Activated T-cell treated with anti-CD3 and anti-CD28 coated beads, Interleukin-2, amount 50 U/mL, for 72 hours (primary cell): ENCODE results near the gene PPP4R1. TPM values are rescaled to one million over a fixed set of nuclear protein-coding genes. Genes with fewer than 3 reads are reported as not detected.

Experiments
- ATAC-seq, 2 donors: fragments of 150-1000 bp; cut with Tn5 transposase; replicated peaks in 1 of 2; 2 replicates each; pipeline ENCODE4 v1.10.0; 2021; ENCODE audit warnings: moderate library complexity in 2 of 2, mild to moderate bottlenecking in 1 of 2
- DNase-seq, 2 donors: peaks; one replicate each; pipeline ENCODE4 v3.0.0; 2021 to 2022; ENCODE audit warnings: mixed read lengths in 1 of 2
- H3K27ac Mint-ChIP-seq: one replicate; pipeline ENCODE4 v1.8.0; 2022; ENCODE audit warnings: mild to moderate bottlenecking, moderate library complexity, mixed read lengths
- H3K27me3 Mint-ChIP-seq: one replicate; pipeline ENCODE4 v1.8.0; 2022; ENCODE audit warnings: low read depth, mixed read lengths
- H3K36me3 Mint-ChIP-seq, 2 donors: one replicate each; pipeline ENCODE4 v1.8.0; 2022; ENCODE audit warnings: mixed read lengths in 2 of 2, mild to moderate bottlenecking in 1 of 2; ENCODE audit not compliant: insufficient read depth in 2 of 2
- H3K4me1 Mint-ChIP-seq: one replicate; pipeline ENCODE4 v1.8.0; 2022; ENCODE audit warnings: low read depth, mixed read lengths
- H3K4me3 Mint-ChIP-seq, 2 donors: one replicate each; pipeline ENCODE4 v1.8.0; 2022; ENCODE audit warnings: mild to moderate bottlenecking in 2 of 2, mixed read lengths in 2 of 2, moderate library complexity in 2 of 2
- H3K9me3 Mint-ChIP-seq, 2 donors: one replicate each; pipeline ENCODE4 v1.8.0; 2022; ENCODE audit warnings: mixed read lengths in 2 of 2
- total RNA-seq, 2 donors: library from RNA; stranded (reverse); gene quantifications; one replicate each; pipeline ENCODE4 v1.2.3, GENCODE V29; 2022

PPP4R1 gene
- total RNA-seq, 2 donors from 2014 or later, result 17.5 to 23.7 TPM

- Mint-ChIP-seq H3K27me3 (no peaks in the 10 kb centered on the region), H3K27ac (no peak overlapping the region), H3K36me3 (peaks cover 13 to 26% of the 10 kb centered on the region in 2 donors), H3K9me3 (peaks cover 9 to 11% of the 10 kb centered on the region in 2 donors), H3K4me3 (no peak overlapping the region), H3K4me1 (peaks cover 23% of the 10 kb centered on the region)
- DNase-seq, result no peak
- no peak for ATAC-seq
These were observed 15.0 kb downstream of the PPP4R1 start for GRCh38 chr18:9599328-9599727.

DNA sequence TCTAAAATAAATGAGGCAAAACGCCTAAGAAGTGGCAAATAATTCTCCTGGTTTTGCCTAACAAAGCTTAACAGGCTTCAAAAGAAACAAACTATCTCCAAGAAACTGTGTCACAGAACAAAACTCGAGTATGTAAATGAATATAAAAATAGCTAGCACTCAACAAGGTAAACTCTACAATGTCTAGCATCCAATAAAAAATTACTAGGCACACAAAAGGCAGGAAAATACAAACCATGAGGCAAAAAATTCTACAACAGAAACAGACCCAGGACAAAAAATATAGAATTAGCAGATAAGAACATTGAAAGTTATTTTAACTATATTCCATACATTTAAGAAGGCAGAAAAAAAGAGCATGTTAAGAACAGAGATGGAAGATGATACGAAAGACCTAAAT lies 16.8 kb downstream of the PPP4R1 start:
- ATAC-seq (no peak), DNase-seq (no peak)
- Mint-ChIP-seq H3K36me3 (peaks cover 13 to 26% of the 10 kb centered on the region in 2 donors), H3K27ac (no peak overlapping the region), H3K4me3 (no peak overlapping the region), H3K9me3 (peaks cover 9 to 11% of the 10 kb centered on the region in 2 donors), H3K4me1 (peaks cover 23% of the 10 kb centered on the region), H3K27me3 (no peaks in the 10 kb centered on the region)

DNA sequence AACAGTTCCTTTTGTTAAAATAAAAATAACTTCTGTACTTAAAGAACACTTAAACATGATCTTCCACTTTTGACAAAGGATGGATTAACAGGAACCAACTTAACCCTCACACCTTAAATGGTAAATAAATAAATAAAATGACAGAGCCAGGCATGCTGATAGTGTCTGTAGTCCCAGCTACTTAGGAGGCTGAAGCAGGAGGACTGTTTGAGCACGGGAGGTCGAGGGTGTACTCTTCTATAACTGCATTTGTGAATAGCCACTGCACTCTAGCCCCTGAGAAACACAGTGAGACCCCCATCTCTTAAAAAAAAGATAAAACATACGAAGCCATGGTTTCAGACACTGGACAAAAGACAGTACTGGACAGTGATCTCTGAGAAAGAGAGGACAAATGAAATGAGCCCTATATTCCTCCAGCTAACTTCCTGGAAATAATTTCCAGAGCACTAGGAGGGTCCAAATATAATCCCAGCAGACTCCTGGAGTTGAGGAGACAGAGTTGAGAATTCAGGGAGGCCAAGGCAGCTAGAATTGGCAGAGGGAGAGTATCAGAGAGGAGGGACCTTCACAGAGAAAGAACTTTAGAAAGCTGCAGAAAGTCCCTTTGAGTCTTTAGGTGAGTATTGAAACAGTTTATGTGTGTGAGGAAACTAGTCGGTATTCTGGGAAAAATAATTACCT lies 17.4 kb downstream of the PPP4R1 start:
- Mint-ChIP-seq H3K4me3 (peak overlapping the region in 1 of 2 donors; percentile 36), H3K36me3 (peaks cover 13 to 28% of the 10 kb centered on the region in 2 donors), H3K27me3 (no peaks in the 10 kb centered on the region), H3K27ac (peak overlapping the region; percentile 60), H3K9me3 (peaks cover 9 to 11% of the 10 kb centered on the region in 2 donors), H3K4me1 (peaks cover 23% of the 10 kb centered on the region)
- no peak for DNase-seq
- no peak for ATAC-seq

DNA sequence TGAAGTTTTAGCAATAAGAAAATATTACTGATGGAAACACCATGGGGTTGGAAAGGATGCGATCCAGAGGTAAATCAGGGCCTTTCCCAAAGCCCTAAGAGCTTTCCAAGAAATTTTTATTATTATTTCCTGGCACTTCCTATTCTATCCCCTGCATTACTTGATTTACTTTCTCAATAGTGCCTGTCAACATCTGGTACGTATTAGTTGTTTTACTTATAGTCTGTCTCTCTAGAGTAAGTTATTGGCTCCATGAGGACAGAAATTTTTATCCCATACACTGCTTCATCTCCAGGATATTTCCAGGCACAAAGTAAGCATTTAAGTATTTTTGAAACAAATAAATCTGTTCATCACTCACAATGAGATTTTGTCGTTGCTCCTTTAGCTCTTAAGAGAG lies 18.1 kb downstream of the PPP4R1 start:
- peak overlapping the region in 1 of 2 donors; percentile 36 for H3K4me3 Mint-ChIP-seq
- peak overlapping the region; percentile 60 for H3K27ac Mint-ChIP-seq
- peaks cover 9 to 11% of the 10 kb centered on the region in 2 donors for H3K9me3 Mint-ChIP-seq
- H3K36me3 Mint-ChIP-seq, result peaks cover 13 to 26% of the 10 kb centered on the region in 2 donors
- H3K27me3 Mint-ChIP-seq, result no peaks in the 10 kb centered on the region
- no peak for ATAC-seq
- DNase-seq, result no peak
- peaks cover 23% of the 10 kb centered on the region for H3K4me1 Mint-ChIP-seq

- H3K4me1 Mint-ChIP-seq, result peaks cover 23% of the 10 kb centered on the region
- ATAC-seq (no peak), DNase-seq (no peak)
- H3K4me3 Mint-ChIP-seq, result peak overlapping the region in 1 of 2 donors; percentile 23
- H3K36me3 Mint-ChIP-seq, result peaks cover 13 to 18% of the 10 kb centered on the region in 2 donors
- peaks cover 9 to 11% of the 10 kb centered on the region in 2 donors for H3K9me3 Mint-ChIP-seq
- H3K27ac Mint-ChIP-seq, result peak overlapping the region; percentile 45
- H3K27me3 Mint-ChIP-seq, result no peaks in the 10 kb centered on the region
These were observed 19.3 kb downstream of the PPP4R1 start for GRCh38 chr18:9594823-9595596.

- ATAC-seq (no peak), DNase-seq (no peak)
- H3K4me3 Mint-ChIP-seq, result no peak overlapping the region
- peaks cover 1 to 8% of the 10 kb centered on the region in 2 donors for H3K36me3 Mint-ChIP-seq
- H3K9me3 Mint-ChIP-seq, result no peaks in the 10 kb centered on the region
- no peak overlapping the region for H3K27ac Mint-ChIP-seq
- no peaks in the 10 kb centered on the region for H3K27me3 Mint-ChIP-seq
- H3K4me1 Mint-ChIP-seq, result no peaks in the 10 kb centered on the region
These were observed 26.4 kb downstream of the PPP4R1 start for GRCh38 chr18:9587924-9588323.

DNA sequence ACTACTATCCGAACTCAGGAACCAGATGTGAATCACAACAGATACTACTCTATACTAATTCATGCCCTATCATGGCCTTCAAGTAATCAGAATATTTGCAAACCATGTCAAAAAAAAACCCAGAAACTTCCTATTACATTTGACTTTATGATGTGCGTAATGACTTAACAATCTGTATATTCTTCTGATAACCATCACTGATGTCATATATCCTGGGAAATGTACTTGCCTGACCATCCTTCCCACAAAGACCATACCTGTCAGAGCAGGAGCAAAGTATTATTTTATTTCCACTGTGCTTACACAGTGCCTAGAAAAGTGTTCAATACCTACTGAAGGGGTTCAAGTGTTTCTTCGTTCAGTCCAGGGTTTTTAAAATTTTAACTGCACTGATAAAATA lies 27.5 kb downstream of the PPP4R1 start:
- H3K27me3 Mint-ChIP-seq, result no peaks in the 10 kb centered on the region
- no peaks in the 10 kb centered on the region for H3K4me1 Mint-ChIP-seq
- no peak overlapping the region for H3K27ac Mint-ChIP-seq

DNA sequence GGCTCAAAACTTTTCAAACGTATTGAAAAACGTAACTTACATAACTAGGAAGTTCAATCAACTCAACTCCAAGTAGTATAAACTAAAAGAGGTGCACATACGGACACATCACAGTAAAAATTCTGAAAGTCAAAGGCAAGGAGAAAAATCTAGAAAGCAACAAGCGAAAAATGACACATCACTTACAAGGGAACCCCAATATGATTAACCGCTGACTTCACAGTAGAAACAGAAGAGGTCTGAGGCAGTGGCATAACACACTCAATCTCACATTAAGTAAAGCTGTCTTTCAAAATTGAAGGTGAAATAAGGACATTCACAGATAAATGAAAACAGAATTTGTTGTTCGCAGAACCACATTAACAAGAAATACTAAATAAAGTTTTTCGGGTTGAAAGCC lies 32.7 kb downstream of the PPP4R1 start:
- H3K4me3 Mint-ChIP-seq, result no peak overlapping the region
- peaks cover 0 to 2% of the 10 kb centered on the region in 2 donors for H3K9me3 Mint-ChIP-seq
- no peak overlapping the region for H3K27ac Mint-ChIP-seq
- DNase-seq (no peak), ATAC-seq (no peak)
- H3K4me1 Mint-ChIP-seq, result no peaks in the 10 kb centered on the region
- H3K27me3 Mint-ChIP-seq, result no peaks in the 10 kb centered on the region
- peaks cover 11 to 21% of the 10 kb centered on the region in 2 donors for H3K36me3 Mint-ChIP-seq

More for the DNA sequence above, 27.5 kb downstream of the PPP4R1 start:
- Mint-ChIP-seq H3K36me3 (peaks cover 5 to 11% of the 10 kb centered on the region in 2 donors), H3K4me3 (no peak overlapping the region), H3K9me3 (no peaks in the 10 kb centered on the region)
- DNase-seq (no peak), ATAC-seq (no peak)

DNA sequence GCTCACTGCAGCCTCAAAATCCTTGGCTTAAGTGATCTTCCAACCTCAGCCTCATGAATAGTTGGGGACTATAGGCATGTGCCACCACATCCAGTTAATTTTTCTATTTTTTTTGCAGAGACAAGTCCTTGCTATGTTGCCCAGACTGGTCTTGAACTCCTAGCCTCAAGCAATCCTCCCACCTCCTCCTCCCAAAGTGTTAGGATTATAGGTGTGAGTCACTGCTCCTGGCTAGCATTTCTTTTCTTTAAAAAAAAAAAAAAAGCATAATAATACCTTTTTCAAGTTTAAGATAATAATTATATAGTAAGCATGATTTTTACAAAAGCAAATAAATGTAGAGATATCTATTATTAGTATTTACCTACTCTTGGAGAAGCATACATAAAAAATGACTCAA lies 36.1 kb downstream of the PPP4R1 start:
- H3K9me3 Mint-ChIP-seq, result peaks cover 0 to 2% of the 10 kb centered on the region in 2 donors
- H3K27ac Mint-ChIP-seq, result no peak overlapping the region
- H3K4me1 Mint-ChIP-seq, result no peaks in the 10 kb centered on the region
- peaks cover 11 to 17% of the 10 kb centered on the region in 2 donors for H3K36me3 Mint-ChIP-seq
- H3K27me3 Mint-ChIP-seq, result no peaks in the 10 kb centered on the region
- H3K4me3 Mint-ChIP-seq, result no peak overlapping the region
- no peak for ATAC-seq
- no peak for DNase-seq

- H3K27me3 Mint-ChIP-seq, result no peaks in the 10 kb centered on the region
- ATAC-seq (no peak), DNase-seq (no peak)
- H3K27ac Mint-ChIP-seq, result no peak overlapping the region
- H3K36me3 Mint-ChIP-seq, result peaks cover 11 to 12% of the 10 kb centered on the region in 2 donors
- H3K4me1 Mint-ChIP-seq, result no peaks in the 10 kb centered on the region
- H3K9me3 Mint-ChIP-seq, result peaks cover 0 to 2% of the 10 kb centered on the region in 2 donors
- no peak overlapping the region for H3K4me3 Mint-ChIP-seq
These were observed 37.0 kb downstream of the PPP4R1 start for GRCh38 chr18:9577361-9577760.

DNA sequence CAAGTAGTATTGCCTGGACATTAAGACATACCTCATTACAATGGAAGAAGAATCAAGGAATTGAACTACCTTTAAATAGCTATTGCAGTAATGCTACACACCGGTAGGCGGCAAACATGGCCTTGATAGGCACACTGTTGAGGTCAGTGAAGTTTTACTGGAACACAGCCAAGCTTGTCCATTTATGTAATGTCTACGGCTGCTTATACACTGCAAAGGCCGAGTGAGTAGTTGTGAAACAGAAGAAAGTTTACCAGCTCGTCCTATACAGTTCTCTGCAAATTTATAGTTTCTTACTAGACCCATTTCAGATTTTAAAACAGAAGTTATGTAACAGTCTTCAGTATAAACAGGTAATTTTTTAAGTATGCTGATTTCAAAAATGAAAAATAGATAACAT lies 38.8 kb downstream of the PPP4R1 start:
- H3K36me3 Mint-ChIP-seq, result peaks cover 1 to 2% of the 10 kb centered on the region in 2 donors
- H3K4me3 Mint-ChIP-seq, result no peak overlapping the region
- H3K27me3 Mint-ChIP-seq, result no peaks in the 10 kb centered on the region
- H3K4me1 Mint-ChIP-seq, result no peaks in the 10 kb centered on the region
- H3K9me3 Mint-ChIP-seq, result no peaks in the 10 kb centered on the region
- no peak overlapping the region for H3K27ac Mint-ChIP-seq
- DNase-seq (peak; percentile 11), ATAC-seq (peak; percentile 36 to 43)

- Mint-ChIP-seq H3K4me3 (no peak overlapping the region), H3K27me3 (no peaks in the 10 kb centered on the region), H3K4me1 (no peaks in the 10 kb centered on the region), H3K36me3 (peaks cover 1 to 2% of the 10 kb centered on the region in 2 donors), H3K27ac (no peak overlapping the region), H3K9me3 (no peaks in the 10 kb centered on the region)
- no peak for DNase-seq
- no peak for ATAC-seq
These were observed 39.8 kb downstream of the PPP4R1 start for GRCh38 chr18:9574473-9575115.

DNA sequence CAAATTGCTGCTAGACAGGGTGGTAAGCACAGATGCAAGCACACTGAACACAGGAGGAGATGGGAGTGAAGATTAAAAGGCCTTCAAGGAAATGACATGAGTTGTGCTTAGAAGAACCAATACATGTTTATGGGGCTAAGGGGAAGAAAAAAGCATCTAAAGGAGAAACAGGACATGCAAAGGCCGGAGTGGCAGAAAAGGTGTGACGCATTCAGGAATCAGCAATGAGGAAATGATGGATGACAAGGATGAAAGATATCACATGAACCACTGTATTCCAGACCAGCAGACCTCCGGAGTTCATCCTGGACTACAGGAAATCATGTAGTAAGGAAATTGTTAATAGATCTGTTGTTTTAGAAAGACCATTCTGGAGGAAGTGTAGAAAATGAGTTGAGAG lies 42.8 kb downstream of the PPP4R1 start:
- Mint-ChIP-seq H3K4me1 (no peaks in the 10 kb centered on the region), H3K27me3 (no peaks in the 10 kb centered on the region)
- ATAC-seq, result no peak

More for the DNA sequence above, 42.8 kb downstream of the PPP4R1 start:
- peak overlapping the region; percentile 3 for H3K27ac Mint-ChIP-seq
- peaks cover 1 to 2% of the 10 kb centered on the region in 2 donors for H3K36me3 Mint-ChIP-seq
- DNase-seq, result no peak
- H3K4me3 Mint-ChIP-seq, result no peak overlapping the region
- no peaks in the 10 kb centered on the region for H3K9me3 Mint-ChIP-seq
